Activated T-cell treated with anti-CD3 and anti-CD28 coated beads, Interleukin-2, amount 50 U/mL, for 24 hours (primary cell): ENCODE data around the gene FBXW5.
A peak's percentile ranks its signal among the peaks of the same experiment; 100 is the strongest.

ENCODE experiments used
- DNase-seq: peaks from one replicate; pipeline ENCODE4 v3.0.0-alpha.2; 2020
- H3K27ac Mint-ChIP-seq: 2 replicates; pipeline ENCODE4 v1.8.0; 2020; ENCODE audit warnings: mild to moderate bottlenecking, mixed read lengths
- H3K27me3 Mint-ChIP-seq: 2 replicates; pipeline ENCODE4 v1.8.0; 2020; ENCODE audit warnings: mixed read lengths
- H3K36me3 Mint-ChIP-seq: 2 replicates; pipeline ENCODE4 v1.8.0; 2020; ENCODE audit warnings: low read depth, mixed read lengths
- H3K4me1 Mint-ChIP-seq: 2 replicates; pipeline ENCODE4 v1.8.0; 2020; ENCODE audit warnings: low read depth, mixed read lengths
- H3K4me3 Mint-ChIP-seq: 2 replicates; pipeline ENCODE4 v1.8.0; 2020; ENCODE audit warnings: mild to moderate bottlenecking, moderate library complexity, mixed read lengths
- H3K9me3 Mint-ChIP-seq: 2 replicates; pipeline ENCODE4 v1.8.0; 2020; ENCODE audit warnings: mixed read lengths

The FBXW5 gene

DNA sequence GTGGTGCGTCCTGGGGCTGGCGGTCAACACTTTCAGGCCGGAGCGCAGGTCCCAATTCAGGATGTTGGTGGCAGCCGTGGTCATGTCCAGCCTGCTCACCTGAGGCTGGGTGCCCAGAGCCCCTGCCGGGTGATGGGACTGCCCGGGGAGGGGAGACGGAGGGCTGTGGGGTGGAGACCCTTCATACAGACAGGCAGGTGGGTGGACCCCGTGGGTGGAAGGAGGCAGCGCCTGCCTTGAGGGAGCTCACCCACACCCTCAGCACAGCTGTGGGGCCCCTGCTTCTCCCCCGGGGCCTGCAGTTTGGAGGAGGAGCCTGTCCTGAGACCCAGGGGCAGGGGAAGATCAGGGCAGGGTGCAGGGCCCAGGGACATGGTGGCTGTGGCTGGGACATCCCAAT lies 25.8 kb upstream of the FBXW5 start:
- Mint-ChIP-seq H3K36me3 (no peaks in the 10 kb centered on the region), H3K4me1 (peaks cover 17% of the 10 kb centered on the region), H3K9me3 (no peaks in the 10 kb centered on the region), H3K27ac (no peak overlapping the region), H3K27me3 (no peaks in the 10 kb centered on the region), H3K4me3 (no peak overlapping the region)
- DNase-seq, result no peak

DNA sequence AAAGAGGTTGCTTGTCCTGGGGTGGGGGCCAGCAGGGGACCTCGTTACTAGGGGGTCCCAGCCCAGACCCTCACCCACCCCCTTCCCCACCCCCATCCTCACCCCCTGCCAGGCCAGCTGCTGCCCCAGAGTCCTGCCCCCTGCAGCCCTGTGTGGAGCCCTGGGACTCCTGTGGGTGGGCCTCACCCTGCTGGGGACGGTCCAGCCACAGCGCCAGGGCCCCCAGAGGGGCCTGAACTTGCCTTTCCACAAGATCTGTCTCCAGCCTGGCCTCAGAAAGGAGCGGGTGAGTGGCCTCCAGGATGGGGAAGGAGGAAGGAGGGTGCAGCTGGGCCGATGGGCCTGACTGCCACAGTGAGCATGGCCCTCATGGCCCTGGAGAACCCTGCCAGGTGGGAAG lies 25.2 kb upstream of the FBXW5 start:
- Mint-ChIP-seq H3K36me3 (no peaks in the 10 kb centered on the region), H3K4me1 (peaks cover 14% of the 10 kb centered on the region)

DNA sequence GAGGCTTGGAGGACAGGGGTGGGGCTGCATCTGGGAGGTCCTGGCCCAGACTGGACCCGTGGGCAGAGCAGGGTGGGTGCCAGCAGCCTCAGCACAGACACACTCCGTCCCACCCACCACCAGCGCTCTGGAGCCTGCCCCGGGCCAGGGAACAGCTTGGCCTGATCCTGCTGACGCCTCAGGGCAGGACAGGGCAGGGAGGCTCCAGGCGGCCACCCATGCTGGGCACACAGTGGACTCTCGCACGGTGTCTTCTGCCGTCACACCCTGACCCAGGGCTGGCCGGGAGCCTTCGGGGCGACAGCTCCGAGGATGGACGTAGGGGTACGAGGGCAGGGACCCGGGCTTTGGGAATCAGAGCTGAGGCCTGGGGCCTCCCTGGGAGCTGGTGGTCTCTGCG lies 24.6 kb upstream of the FBXW5 start:
- H3K27me3 Mint-ChIP-seq, result no peaks in the 10 kb centered on the region
- DNase-seq, result no peak
- no peaks in the 10 kb centered on the region for H3K36me3 Mint-ChIP-seq
- H3K4me1 Mint-ChIP-seq, result peaks cover 17% of the 10 kb centered on the region
- H3K9me3 Mint-ChIP-seq, result no peaks in the 10 kb centered on the region
- no peak overlapping the region for H3K4me3 Mint-ChIP-seq
- H3K27ac Mint-ChIP-seq, result no peak overlapping the region

More for the DNA sequence above, 25.2 kb upstream of the FBXW5 start:
- Mint-ChIP-seq H3K27me3 (no peaks in the 10 kb centered on the region), H3K27ac (no peak overlapping the region), H3K4me3 (no peak overlapping the region), H3K9me3 (no peaks in the 10 kb centered on the region)
- no peak for DNase-seq

DNA sequence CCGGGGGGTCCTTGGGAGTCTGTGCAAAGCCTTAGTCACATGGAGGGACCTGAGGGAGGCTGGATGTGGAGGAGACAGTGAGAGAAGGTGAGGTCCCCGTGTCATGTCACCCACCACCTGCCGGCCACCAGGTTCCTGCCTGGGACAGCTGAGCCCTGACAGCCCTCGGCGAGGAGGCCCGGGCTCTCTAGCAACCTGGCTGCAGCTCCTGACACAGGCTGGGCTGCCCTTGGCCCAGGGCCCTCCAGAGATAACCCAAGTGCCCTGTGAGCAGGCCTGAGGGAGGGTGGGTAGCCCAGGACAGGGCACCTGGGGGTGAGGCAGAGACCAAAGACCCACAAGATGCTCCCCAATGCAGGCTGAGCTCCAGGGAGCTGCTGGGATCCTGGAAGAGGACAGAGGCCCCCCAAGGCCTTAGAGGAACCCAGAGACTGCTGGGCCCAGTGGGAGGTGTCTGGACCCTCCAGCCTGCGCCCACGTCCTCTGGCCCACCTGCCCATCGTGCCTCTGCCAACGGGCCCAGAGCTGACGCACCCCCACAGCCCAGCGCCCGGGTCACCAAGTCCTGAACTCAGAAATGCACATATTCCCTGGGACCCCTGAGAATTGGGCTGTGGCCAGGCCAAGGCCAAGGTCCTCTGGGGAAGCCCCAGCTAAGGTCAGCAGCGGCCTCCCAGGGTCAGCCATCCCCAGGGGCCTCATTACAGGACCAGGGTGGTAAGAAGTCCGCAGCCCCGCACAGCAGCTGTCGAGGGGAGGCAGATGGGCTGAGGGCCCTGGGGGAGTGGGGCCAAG lies 24.0 kb upstream of the FBXW5 start:
- no peak for DNase-seq

DNA sequence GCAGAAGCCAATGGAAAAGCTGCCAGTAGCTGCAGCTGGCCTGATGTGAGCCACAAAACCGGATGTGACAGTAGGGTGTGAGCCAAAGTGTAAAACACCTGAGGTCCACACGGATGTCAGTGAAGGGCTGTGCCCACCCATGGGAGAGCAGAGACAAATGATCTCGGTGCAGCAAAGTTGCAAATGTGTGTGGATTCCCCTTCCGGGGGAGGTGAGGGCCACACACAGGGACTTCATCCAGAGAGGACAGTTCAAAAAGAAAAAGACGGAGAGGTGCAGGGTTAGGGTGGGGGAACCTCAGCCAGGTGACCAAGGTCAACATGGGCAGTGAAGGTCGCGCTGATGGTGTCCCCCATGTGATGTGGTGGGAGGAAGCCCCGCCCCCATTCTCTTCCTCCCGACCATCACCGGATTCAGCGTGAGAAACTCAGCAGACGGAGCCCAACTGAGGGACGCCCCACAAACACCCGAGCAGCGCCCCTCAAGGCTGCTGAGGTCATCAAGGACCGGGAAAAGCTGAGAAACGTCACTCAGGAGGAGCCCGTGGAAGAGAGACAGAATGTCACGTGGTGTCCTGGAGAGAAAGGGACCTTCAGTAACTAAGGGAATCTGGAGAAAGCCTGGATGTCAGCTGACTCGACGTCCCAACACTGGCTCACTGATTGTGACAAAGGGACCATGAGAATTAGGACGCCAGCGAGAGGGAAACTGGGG lies 21.4 kb upstream of the FBXW5 start:
- peaks cover 27% of the 10 kb centered on the region for H3K4me1 Mint-ChIP-seq
- H3K27me3 Mint-ChIP-seq, result no peaks in the 10 kb centered on the region
- H3K27ac Mint-ChIP-seq, result peak overlapping the region; percentile 51
- H3K9me3 Mint-ChIP-seq, result no peaks in the 10 kb centered on the region
- peak overlapping the region; percentile 31 for H3K4me3 Mint-ChIP-seq
- no peaks in the 10 kb centered on the region for H3K36me3 Mint-ChIP-seq
- peak; percentile 48 for DNase-seq

More for the DNA sequence above, 24.0 kb upstream of the FBXW5 start:
- no peaks in the 10 kb centered on the region for H3K9me3 Mint-ChIP-seq
- H3K4me3 Mint-ChIP-seq, result no peak overlapping the region
- no peaks in the 10 kb centered on the region for H3K36me3 Mint-ChIP-seq
- no peak overlapping the region for H3K27ac Mint-ChIP-seq
- no peaks in the 10 kb centered on the region for H3K27me3 Mint-ChIP-seq
- H3K4me1 Mint-ChIP-seq, result peaks cover 17% of the 10 kb centered on the region

DNA sequence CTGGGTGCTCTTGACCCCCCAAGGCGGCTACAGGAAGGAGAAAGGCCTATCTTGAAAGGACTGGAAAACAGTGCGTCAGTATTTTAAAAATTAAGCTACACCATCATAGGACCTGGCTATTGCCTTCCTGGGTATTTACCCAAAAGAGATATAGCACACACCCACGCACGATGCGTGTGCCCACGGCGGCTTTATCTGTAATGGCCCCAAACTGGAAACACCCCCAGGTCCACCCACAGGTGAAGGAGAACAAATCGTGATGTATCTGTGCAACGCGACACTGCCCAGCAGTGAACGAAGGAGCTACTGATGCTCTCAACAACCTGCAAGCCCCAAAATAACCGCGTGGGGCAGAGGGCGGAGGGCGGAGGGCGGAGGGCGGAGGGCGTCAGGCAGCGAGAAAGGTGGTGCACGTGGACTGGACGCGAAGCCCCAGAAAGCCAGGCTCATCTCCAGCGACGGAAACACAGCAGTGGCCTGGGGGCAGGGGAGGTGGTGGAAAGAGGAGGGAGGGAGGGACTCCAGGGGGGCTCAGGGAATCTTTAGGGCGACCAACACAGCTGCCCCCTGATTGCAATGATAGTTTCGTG lies 20.4 kb upstream of the FBXW5 start:
- Mint-ChIP-seq H3K27ac (no peak overlapping the region), H3K27me3 (no peaks in the 10 kb centered on the region), H3K9me3 (no peaks in the 10 kb centered on the region), H3K4me3 (no peak overlapping the region), H3K36me3 (no peaks in the 10 kb centered on the region), H3K4me1 (peaks cover 32% of the 10 kb centered on the region)
- DNase-seq, result no peak

DNA sequence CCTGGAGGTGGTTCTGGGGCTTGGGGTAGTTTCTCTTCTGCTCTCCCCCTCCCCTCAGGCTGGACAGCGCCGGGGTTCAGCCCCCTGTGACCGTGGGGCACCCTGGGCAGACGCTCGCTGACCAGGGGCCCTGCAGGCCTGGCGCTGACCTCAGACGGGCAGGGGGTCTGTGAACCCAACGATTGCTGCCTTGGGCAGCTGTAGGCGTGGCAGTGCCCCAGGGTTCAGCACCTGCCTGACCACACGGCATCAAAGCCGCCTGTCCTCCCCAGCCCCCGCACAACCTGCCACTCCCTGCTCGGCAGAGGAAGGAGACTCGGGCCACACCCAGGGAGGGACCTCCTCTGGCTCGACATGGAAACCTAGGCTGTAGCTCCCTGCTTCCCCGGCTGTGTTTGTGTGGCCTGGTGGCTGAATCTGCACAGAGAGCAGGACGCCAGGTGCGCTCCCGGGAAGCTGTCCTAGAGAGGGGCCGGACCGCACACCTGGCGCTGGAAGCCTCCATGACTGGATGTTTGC lies 19.7 kb upstream of the FBXW5 start:
- Mint-ChIP-seq H3K27ac (no peak overlapping the region), H3K9me3 (no peaks in the 10 kb centered on the region), H3K27me3 (no peaks in the 10 kb centered on the region), H3K4me3 (no peak overlapping the region), H3K36me3 (no peaks in the 10 kb centered on the region), H3K4me1 (peaks cover 33% of the 10 kb centered on the region)
- DNase-seq, result no peak

DNA sequence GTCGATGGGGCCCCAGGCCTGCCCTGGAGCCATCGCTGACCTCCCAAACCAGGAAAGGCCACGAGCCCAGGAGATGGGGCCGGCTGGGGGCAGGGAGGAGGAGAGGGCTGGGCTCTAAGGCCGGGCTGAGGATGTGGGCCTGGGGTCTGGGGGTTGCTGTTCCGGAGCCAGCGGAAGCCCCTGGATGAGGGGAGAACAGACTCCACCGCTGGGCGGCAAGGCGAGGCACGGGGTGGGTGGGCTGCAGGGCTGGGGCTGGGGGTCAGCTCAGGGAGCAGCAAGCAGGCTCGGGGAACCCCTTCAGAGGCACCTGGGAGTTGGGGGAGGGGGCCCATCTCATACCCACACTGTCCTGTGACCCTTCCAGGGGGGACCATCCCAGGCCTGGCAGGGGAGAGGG lies 19.2 kb upstream of the FBXW5 start:
- Mint-ChIP-seq H3K36me3 (no peaks in the 10 kb centered on the region), H3K27ac (no peak overlapping the region), H3K27me3 (no peaks in the 10 kb centered on the region), H3K4me3 (no peak overlapping the region), H3K9me3 (no peaks in the 10 kb centered on the region), H3K4me1 (peaks cover 33% of the 10 kb centered on the region)
- no peak for DNase-seq

DNA sequence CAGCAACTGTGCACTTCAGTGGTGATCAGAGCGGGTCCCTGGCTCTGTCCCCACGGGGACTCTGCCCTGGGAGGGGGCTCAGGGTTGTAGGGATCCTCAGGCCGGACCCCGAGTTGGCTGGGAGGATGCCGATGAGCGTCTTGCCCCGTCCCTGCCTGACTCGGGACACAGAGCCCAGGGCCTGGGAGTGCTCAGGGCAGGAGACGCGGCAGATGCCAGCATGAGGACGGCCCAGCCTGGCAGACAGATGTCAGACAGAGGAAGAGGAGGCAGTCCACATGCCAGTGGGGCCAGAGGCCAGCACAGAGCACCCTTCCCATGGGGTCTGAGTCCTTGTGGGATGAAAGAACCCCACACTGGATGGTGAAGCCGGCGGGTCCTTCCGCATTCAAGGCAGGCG lies 18.8 kb upstream of the FBXW5 start:
- Mint-ChIP-seq H3K9me3 (no peaks in the 10 kb centered on the region), H3K4me1 (peaks cover 33% of the 10 kb centered on the region), H3K27me3 (no peaks in the 10 kb centered on the region), H3K36me3 (no peaks in the 10 kb centered on the region), H3K4me3 (no peak overlapping the region), H3K27ac (no peak overlapping the region)
- DNase-seq, result no peak

DNA sequence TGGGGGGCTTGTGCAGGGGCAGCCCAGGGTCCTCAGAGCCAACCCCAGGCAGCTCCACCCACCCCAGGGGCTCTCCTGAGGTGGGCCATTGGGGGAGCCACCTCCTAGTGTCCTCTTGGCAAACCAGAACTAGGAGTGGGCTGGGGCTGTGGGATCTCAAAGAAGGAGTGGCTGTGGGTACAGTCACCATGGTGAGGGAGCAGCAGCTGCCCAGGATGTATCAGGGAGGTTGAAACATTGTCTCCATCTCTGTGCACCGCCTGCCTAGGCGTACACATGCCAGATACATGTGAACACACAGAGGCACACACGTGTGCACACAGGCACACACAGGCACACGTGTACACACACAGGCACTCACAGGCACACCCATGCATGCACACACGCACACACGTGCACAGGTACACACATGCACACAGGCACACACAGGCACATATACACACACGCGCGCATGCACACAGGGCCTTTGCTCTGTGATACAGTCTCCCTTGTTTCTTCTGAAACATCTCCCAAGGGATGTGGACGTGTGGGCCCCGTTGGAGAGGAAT lies 18.2 kb upstream of the FBXW5 start:
- DNase-seq, result no peak
- Mint-ChIP-seq H3K4me1 (peaks cover 33% of the 10 kb centered on the region), H3K4me3 (no peak overlapping the region), H3K36me3 (no peaks in the 10 kb centered on the region), H3K9me3 (no peaks in the 10 kb centered on the region), H3K27me3 (no peaks in the 10 kb centered on the region), H3K27ac (no peak overlapping the region)

DNA sequence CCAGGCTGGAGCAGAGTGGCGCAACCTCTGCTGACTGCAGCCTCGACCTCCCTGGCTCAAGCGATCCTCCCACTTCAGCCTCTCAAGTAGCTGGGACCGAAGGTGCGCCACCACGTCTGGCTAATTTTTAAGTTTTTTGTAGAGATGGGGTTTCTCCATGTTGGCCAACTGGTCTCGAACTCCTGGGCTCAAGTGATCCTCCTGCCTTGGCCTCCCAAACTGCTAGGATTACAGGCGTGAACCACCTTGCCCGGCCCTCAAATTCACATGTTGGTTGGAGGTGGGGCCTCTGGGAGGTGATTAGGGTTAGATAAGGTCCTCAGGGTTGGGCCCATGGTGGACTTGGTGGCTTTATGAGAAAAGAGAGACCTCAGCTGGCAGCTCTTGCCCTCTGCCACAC lies 17.6 kb upstream of the FBXW5 start:
- no peaks in the 10 kb centered on the region for H3K27me3 Mint-ChIP-seq
- no peak for DNase-seq
- H3K27ac Mint-ChIP-seq, result no peak overlapping the region
- H3K36me3 Mint-ChIP-seq, result no peaks in the 10 kb centered on the region
- peaks cover 33% of the 10 kb centered on the region for H3K4me1 Mint-ChIP-seq
- H3K4me3 Mint-ChIP-seq, result no peak overlapping the region
- no peaks in the 10 kb centered on the region for H3K9me3 Mint-ChIP-seq

DNA sequence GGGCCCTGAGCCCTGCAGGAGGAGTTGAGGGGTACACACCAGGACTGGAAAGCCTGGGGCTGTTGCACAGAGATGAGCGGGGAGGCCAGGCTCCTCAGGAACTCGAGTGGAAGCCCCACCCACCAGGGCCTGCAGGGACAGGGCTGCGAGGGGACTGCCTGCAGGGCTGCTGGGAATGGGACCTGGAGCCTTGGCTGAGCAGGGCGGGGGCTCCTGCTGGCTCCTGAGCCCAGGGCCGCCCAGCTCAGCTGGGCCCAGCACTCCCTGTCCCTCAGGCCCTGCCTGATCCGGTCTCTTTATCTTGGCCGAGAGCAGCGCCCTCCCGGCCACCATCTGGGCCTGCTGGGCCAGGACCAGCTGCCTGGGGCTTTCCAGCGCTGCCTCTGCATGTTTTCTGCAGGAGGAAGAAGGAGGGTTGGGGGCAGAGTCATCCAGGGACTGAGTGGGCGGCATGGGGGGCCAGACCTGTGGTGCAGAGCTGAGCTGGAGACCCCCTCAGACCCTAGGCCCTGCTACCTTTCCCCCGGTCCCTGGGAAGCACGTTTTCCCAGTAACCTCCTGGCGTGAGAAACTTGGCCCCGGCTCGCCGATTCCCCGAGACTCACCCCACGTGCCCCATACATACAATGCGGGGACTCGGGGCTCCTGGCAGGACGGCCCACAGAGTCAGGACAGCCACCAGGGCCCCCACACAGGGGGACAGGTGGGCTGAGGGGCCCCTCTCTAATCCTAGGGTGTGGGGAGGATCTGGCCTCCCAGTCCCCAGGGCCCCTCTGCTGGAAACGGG lies 16.9 kb upstream of the FBXW5 start:
- no peaks in the 10 kb centered on the region for H3K27me3 Mint-ChIP-seq
- H3K27ac Mint-ChIP-seq, result no peak overlapping the region
- no peaks in the 10 kb centered on the region for H3K36me3 Mint-ChIP-seq
- H3K4me3 Mint-ChIP-seq, result no peak overlapping the region
- peaks cover 33% of the 10 kb centered on the region for H3K4me1 Mint-ChIP-seq
- no peaks in the 10 kb centered on the region for H3K9me3 Mint-ChIP-seq
- no peak for DNase-seq

DNA sequence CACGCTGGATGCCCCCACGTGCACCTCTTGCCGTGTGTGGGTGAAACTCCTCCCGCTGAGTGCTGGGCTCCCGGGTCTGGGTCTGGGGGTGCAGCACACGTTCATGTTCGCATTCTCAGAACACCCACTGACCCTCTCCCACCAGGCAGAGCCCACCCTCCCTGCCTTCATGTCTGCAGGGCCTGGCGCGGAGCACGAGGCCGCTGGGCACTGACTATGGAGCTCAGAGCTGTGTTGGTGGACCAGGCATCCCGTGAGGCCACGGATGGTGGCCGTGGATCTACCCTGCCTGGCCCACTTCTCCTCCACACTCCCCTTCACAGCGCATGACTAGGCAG lies 16.4 kb upstream of the FBXW5 start:
- Mint-ChIP-seq H3K4me1 (peaks cover 27% of the 10 kb centered on the region), H3K27ac (no peak overlapping the region), H3K9me3 (peaks cover 2% of the 10 kb centered on the region), H3K27me3 (no peaks in the 10 kb centered on the region), H3K4me3 (no peak overlapping the region), H3K36me3 (no peaks in the 10 kb centered on the region)
- no peak for DNase-seq

DNA sequence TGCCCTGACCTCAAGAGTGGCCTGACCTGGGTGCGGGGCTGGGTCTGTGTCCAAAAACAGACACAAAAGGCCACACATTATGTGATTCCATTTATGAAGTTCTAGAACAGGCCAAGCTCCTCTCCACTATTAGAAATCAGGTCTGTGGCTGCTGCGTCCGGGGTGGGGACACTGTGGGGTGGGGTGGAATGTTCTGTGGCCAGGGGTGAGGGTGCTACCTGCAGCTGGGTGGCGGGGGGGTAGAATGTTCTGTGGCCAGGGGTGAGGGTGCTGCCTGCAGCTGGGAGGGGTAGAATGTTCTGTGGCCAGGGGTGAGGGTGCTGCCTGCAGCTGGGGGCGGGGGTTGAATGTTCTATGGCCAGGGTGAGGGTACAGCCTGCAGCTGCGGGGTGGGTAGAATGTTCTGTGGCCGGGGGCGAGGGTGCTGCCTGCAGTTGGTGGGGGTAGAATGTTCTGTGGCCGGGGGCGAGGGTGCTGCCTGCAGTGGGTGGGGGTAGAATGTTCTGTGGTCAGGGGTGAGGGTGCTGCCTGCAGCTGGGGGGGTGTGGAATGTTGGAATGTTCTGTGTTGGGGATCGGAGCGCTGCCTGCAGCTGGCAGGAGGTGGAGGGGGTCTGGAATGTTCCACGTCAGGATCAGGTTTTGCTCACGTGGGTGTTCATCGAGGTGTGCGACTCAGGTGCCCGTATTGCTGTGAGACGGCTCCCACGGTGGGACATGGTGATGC lies 15.8 kb upstream of the FBXW5 start:
- DNase-seq, result no peak
- Mint-ChIP-seq H3K27ac (no peak overlapping the region), H3K4me1 (peaks cover 22% of the 10 kb centered on the region), H3K36me3 (no peaks in the 10 kb centered on the region), H3K27me3 (no peaks in the 10 kb centered on the region), H3K4me3 (no peak overlapping the region), H3K9me3 (peaks cover 2% of the 10 kb centered on the region)
